Mesendoderm (in vitro differentiated cells): Measurements from ENCODE around the gene CLDN24.

Source experiments
- DNase-seq: peaks from one replicate; pipeline ENCODE4 v3.0.0; 2013
- H2AK5ac ChIP-seq: 2 replicates; pipeline ENCODE4 v1.6.1; 2013; ENCODE audit warnings: low read length, inconsistent platforms
- H2BK120ac ChIP-seq: 2 replicates; pipeline ENCODE4 v1.6.1; 2013; ENCODE audit warnings: low read depth, mild to moderate bottlenecking, low read length, moderate library complexity, mixed read lengths
- H2BK15ac ChIP-seq: replicated peaks from 2 replicates; pipeline ENCODE4 v1.6.1; 2013; ENCODE audit warnings: low read depth, mild to moderate bottlenecking, moderate library complexity
- H2BK5ac ChIP-seq: 2 replicates; pipeline ENCODE4 v1.6.1; 2013; ENCODE audit warnings: low read length, inconsistent platforms
- H3K18ac ChIP-seq: 2 replicates; pipeline ENCODE4 v1.6.1; 2013; ENCODE audit warnings: mild to moderate bottlenecking, low read length, mixed read lengths
- H3K23ac ChIP-seq: one replicate; pipeline ENCODE4 v1.6.1; 2013; ENCODE audit warnings: low read length
- H3K27ac ChIP-seq: 2 replicates; pipeline ENCODE4 v1.5.1; 2013; ENCODE audit warnings: low read depth, mild to moderate bottlenecking, inconsistent platforms, low read length, moderate library complexity
- H3K27me3 ChIP-seq: 2 replicates; pipeline ENCODE4 v1.6.1; 2013; ENCODE audit warnings: low read length, control low read depth, mild to moderate bottlenecking, inconsistent platforms; ENCODE audit not compliant: insufficient read depth, poor library complexity
- H3K36me3 ChIP-seq: 2 replicates; pipeline ENCODE4 v1.6.1; 2013; ENCODE audit warnings: low read length, inconsistent platforms; ENCODE audit not compliant: control insufficient read depth, insufficient read depth
- H3K4ac ChIP-seq: one replicate; pipeline ENCODE4 v1.6.1; 2013; ENCODE audit warnings: low read depth, mild to moderate bottlenecking, low read length, moderate library complexity
- H3K4me1 ChIP-seq: 2 replicates; pipeline ENCODE4 v1.6.1; 2013; ENCODE audit warnings: low read depth, low read length, inconsistent platforms; ENCODE audit not compliant: control insufficient read depth
- H3K4me2 ChIP-seq: 2 replicates; pipeline ENCODE4 v1.6.1; 2013; ENCODE audit warnings: low read length
- H3K4me3 ChIP-seq: 2 replicates; pipeline ENCODE4 v1.5.1; 2013; ENCODE audit warnings: mild to moderate bottlenecking, low read length
- H3K56ac ChIP-seq: one replicate; pipeline ENCODE4 v1.6.1; 2013; ENCODE audit warnings: low read length
- H3K79me1 ChIP-seq: 2 replicates; pipeline ENCODE4 v1.6.1; 2013; ENCODE audit warnings: low read length, inconsistent platforms
- H3K79me2 ChIP-seq: 2 replicates; pipeline ENCODE4 v1.6.1; 2013; ENCODE audit warnings: mild to moderate bottlenecking, low read length; ENCODE audit not compliant: control insufficient read depth, insufficient read depth
- H3K9ac ChIP-seq: 2 replicates; pipeline ENCODE4 v1.6.1; 2013; ENCODE audit warnings: low read length, inconsistent platforms
- H4K5ac ChIP-seq: one replicate; pipeline ENCODE4 v1.6.1; 2013; ENCODE audit warnings: low read length
- H4K8ac ChIP-seq: one replicate; pipeline ENCODE4 v1.6.1; 2013; ENCODE audit warnings: low read depth, mild to moderate bottlenecking, control low read depth, low read length, moderate library complexity
- WGBS: extraction: QIAGEN DNeasy Blood & Tissue Kit; methylation state at CpG from one replicate; pipeline ENCODE4 v1.1.7; 2013; ENCODE audit warnings: low lambda C conversion rate, missing lambda C conversion rate; ENCODE audit not compliant: insufficient coverage; ENCODE audit errors: extremely low coverage; 5-methylcytosine and 5-hydroxymethylcytosine counted together

CLDN24 gene

GRCh38 chr4:183330841-183331240, 8.6 kb upstream of the CLDN24 start:
- Histone ChIP-seq H3K23ac (no peak overlapping the region), H3K4me3 (no peak overlapping the region), H3K4me2 (no peak overlapping the region), H3K27me3 (no peaks in the 10 kb centered on the region), H2BK120ac (no peak overlapping the region), H3K79me1 (no peaks in the 10 kb centered on the region), H4K8ac (no peak overlapping the region), H3K36me3 (no peaks in the 10 kb centered on the region), H3K4ac (no peak overlapping the region), H3K79me2 (no peaks in the 10 kb centered on the region), H3K4me1 (peaks cover 2% of the 10 kb centered on the region), H2AK5ac (no peak overlapping the region), H4K5ac (no peak overlapping the region), H3K9ac (no peak overlapping the region), H3K56ac (no peak overlapping the region), H2BK5ac (no peak overlapping the region), H3K27ac (no peak overlapping the region), H2BK15ac (no peak overlapping the region), H3K18ac (no peak overlapping the region)
- DNase-seq: no peak
- WGBS: no CpG with 5 or more reads among the region's 2 CpGs

- no peaks in the 10 kb centered on the region for H3K36me3 ChIP-seq
- H3K9ac ChIP-seq: no peak overlapping the region
- no peak overlapping the region for H2AK5ac ChIP-seq
- H3K27ac ChIP-seq: peak overlapping the region; percentile 19
- no peak overlapping the region for H4K5ac ChIP-seq
- no peaks in the 10 kb centered on the region for H3K27me3 ChIP-seq
- H3K56ac ChIP-seq: peak overlapping the region; percentile 68
- H2BK5ac ChIP-seq: peak overlapping the region; percentile 67
- H2BK15ac ChIP-seq: no peak overlapping the region
- peak; percentile 39 for DNase-seq
- H3K79me2 ChIP-seq: no peaks in the 10 kb centered on the region
- H3K4ac ChIP-seq: no peak overlapping the region
- H2BK120ac ChIP-seq: no peak overlapping the region
- H3K4me2 ChIP-seq: no peak overlapping the region
- no peak overlapping the region for H3K18ac ChIP-seq
- H3K23ac ChIP-seq: no peak overlapping the region
- no peaks in the 10 kb centered on the region for H3K79me1 ChIP-seq
- no peak overlapping the region for H4K8ac ChIP-seq
- peaks cover 2% of the 10 kb centered on the region for H3K4me1 ChIP-seq
- no CpG with 5 or more reads among the region's 10 CpGs for WGBS
- no peak overlapping the region for H3K4me3 ChIP-seq
These were observed 7.9 kb upstream of the CLDN24 start for GRCh38 chr4:183329954-183330742.

- no peak overlapping the region for H2BK15ac ChIP-seq
- no peak overlapping the region for H3K4ac ChIP-seq
- no peak overlapping the region for H2AK5ac ChIP-seq
- no peaks in the 10 kb centered on the region for H3K27me3 ChIP-seq
- H3K27ac ChIP-seq: peak overlapping the region; percentile 26
- H4K8ac ChIP-seq: no peak overlapping the region
- H3K79me1 ChIP-seq: no peaks in the 10 kb centered on the region
- no peak overlapping the region for H3K56ac ChIP-seq
- H2BK5ac ChIP-seq: no peak overlapping the region
- H4K5ac ChIP-seq: no peak overlapping the region
- no peak overlapping the region for H3K23ac ChIP-seq
- peaks cover 2% of the 10 kb centered on the region for H3K4me1 ChIP-seq
- no peak for DNase-seq
- WGBS: no CpG with 5 or more reads among the region's 6 CpGs
- H3K36me3 ChIP-seq: no peaks in the 10 kb centered on the region
- H2BK120ac ChIP-seq: no peak overlapping the region
- no peak overlapping the region for H3K4me3 ChIP-seq
- H3K4me2 ChIP-seq: no peak overlapping the region
- no peak overlapping the region for H3K18ac ChIP-seq
- H3K79me2 ChIP-seq: no peaks in the 10 kb centered on the region
- no peak overlapping the region for H3K9ac ChIP-seq
These were observed 7.0 kb upstream of the CLDN24 start for GRCh38 chr4:183329244-183329643.

GRCh38 chr4:183328832-183329231, 6.6 kb upstream of the CLDN24 start:
- H3K79me2 ChIP-seq: no peaks in the 10 kb centered on the region
- no peak overlapping the region for H4K8ac ChIP-seq
- H3K9ac ChIP-seq: no peak overlapping the region
- H3K4me1 ChIP-seq: peaks cover 2% of the 10 kb centered on the region
- H3K18ac ChIP-seq: no peak overlapping the region
- no peak overlapping the region for H3K27ac ChIP-seq
- no peaks in the 10 kb centered on the region for H3K27me3 ChIP-seq
- H3K4ac ChIP-seq: no peak overlapping the region
- no peak overlapping the region for H2BK120ac ChIP-seq
- H3K36me3 ChIP-seq: no peaks in the 10 kb centered on the region
- no peak overlapping the region for H3K23ac ChIP-seq
- WGBS: no CpG with 5 or more reads among the region's 7 CpGs
- H3K4me2 ChIP-seq: no peak overlapping the region
- H2BK5ac ChIP-seq: no peak overlapping the region
- H2BK15ac ChIP-seq: no peak overlapping the region
- no peak overlapping the region for H2AK5ac ChIP-seq
- no peak overlapping the region for H4K5ac ChIP-seq
- no peaks in the 10 kb centered on the region for H3K79me1 ChIP-seq
- no peak overlapping the region for H3K4me3 ChIP-seq
- no peak overlapping the region for H3K56ac ChIP-seq
- no peak for DNase-seq

- no peaks in the 10 kb centered on the region for H3K36me3 ChIP-seq
These were observed 5.6 kb upstream of the CLDN24 start for GRCh38 chr4:183327827-183328226.

GRCh38 chr4:183326853-183327252, 4.6 kb upstream of the CLDN24 start:
- Histone ChIP-seq H3K9ac (no peak overlapping the region), H3K4me3 (no peak overlapping the region), H2BK5ac (no peak overlapping the region), H3K79me1 (no peaks in the 10 kb centered on the region), H3K27me3 (no peaks in the 10 kb centered on the region), H3K4me2 (no peak overlapping the region), H3K79me2 (no peaks in the 10 kb centered on the region), H2BK15ac (no peak overlapping the region), H3K27ac (no peak overlapping the region), H4K5ac (no peak overlapping the region), H3K36me3 (no peaks in the 10 kb centered on the region), H4K8ac (no peak overlapping the region), H3K4ac (no peak overlapping the region), H3K23ac (no peak overlapping the region), H3K56ac (no peak overlapping the region), H2AK5ac (no peak overlapping the region), H3K4me1 (peaks cover 2% of the 10 kb centered on the region), H2BK120ac (no peak overlapping the region), H3K18ac (no peak overlapping the region)
- no CpG with 5 or more reads among the region's 2 CpGs for WGBS
- no peak for DNase-seq

More at GRCh38 chr4:183327827-183328226, 5.6 kb upstream of the CLDN24 start:
- Histone ChIP-seq H3K27ac (no peak overlapping the region), H2BK120ac (no peak overlapping the region), H3K79me1 (no peaks in the 10 kb centered on the region), H3K4me3 (no peak overlapping the region), H3K4me2 (no peak overlapping the region), H3K79me2 (no peaks in the 10 kb centered on the region), H3K27me3 (no peaks in the 10 kb centered on the region), H3K4me1 (peaks cover 2% of the 10 kb centered on the region), H3K23ac (no peak overlapping the region), H3K9ac (no peak overlapping the region), H4K5ac (no peak overlapping the region), H2BK5ac (no peak overlapping the region), H4K8ac (no peak overlapping the region), H2BK15ac (no peak overlapping the region), H3K56ac (no peak overlapping the region), H3K18ac (no peak overlapping the region), H2AK5ac (no peak overlapping the region), H3K4ac (no peak overlapping the region)
- WGBS: no CpG with 5 or more reads among the region's 7 CpGs
- no peak for DNase-seq
